Activated CD4-positive, alpha-beta T cell treated with anti-CD3 and anti-CD28 coated beads for 36 hours (primary cell): ENCODE results near the gene C5AR2. TPM values are rescaled to one million over a fixed set of nuclear protein-coding genes. Genes with fewer than 3 reads are reported as not detected.

Experiments used
- ATAC-seq: fragments of 200-7000 bp; cut with Tn5 transposase; one replicate; pipeline ENCODE4 v1.10.0; 2021; ENCODE audit warnings: mild to moderate bottlenecking, moderate library complexity
- CTCF ChIA-PET: fragments of 350-600 bp; sonication (Branson Sonifier 250); formaldehyde crosslinking; loops from one replicate; lab custom pipeline; 2021; ENCODE audit warnings: antibody characterized with exemption; lab: Charles Lee
- POLR2A ChIA-PET: fragments of 350-600 bp; sonication (Branson Sonifier 250); formaldehyde crosslinking; loops from one replicate; lab custom pipeline; 2021; ENCODE audit warnings: antibody characterized with exemption, inconsistent platforms; lab: Charles Lee
- DNase-seq: peaks from one replicate; pipeline ENCODE4 v3.0.0-alpha.2; 2020
- H3K27ac Mint-ChIP-seq: one replicate; pipeline ENCODE4 v1.8.0; 2021; ENCODE audit warnings: mixed read lengths
- H3K27me3 Mint-ChIP-seq: one replicate; pipeline ENCODE4 v1.8.0; 2021; ENCODE audit warnings: mixed read lengths
- H3K36me3 Mint-ChIP-seq: one replicate; pipeline ENCODE4 v1.8.0; 2021; ENCODE audit warnings: low read depth, mixed read lengths
- H3K4me1 Mint-ChIP-seq: one replicate; pipeline ENCODE4 v1.8.0; 2021; ENCODE audit warnings: mixed read lengths
- H3K4me3 Mint-ChIP-seq: one replicate; pipeline ENCODE4 v1.8.0; 2021; ENCODE audit warnings: mild to moderate bottlenecking, moderate library complexity, mixed read lengths
- H3K9me3 Mint-ChIP-seq: one replicate; pipeline ENCODE4 v1.8.0; 2021; ENCODE audit warnings: low read depth, mixed read lengths
- intact Hi-C, 2 experiments: fragments of 100-400 bp; cut with DNase I in 1 of 2; cut with micrococcal nuclease in 1 of 2; formaldehyde crosslinking; loops; one replicate each; pipeline versions ENCODE4 v1.14.2 to v1.15.1; 2022 to 2024; cut with DNase I, micrococcal nuclease
- total RNA-seq, 2 experiments: library from RNA; stranded (reverse); gene quantifications; one replicate each; pipeline ENCODE4 v1.2.3, GENCODE V29; 2021

C5AR2 gene
- total RNA-seq, 2 experiments from 2014 or later, result not detected

GRCh38 chr19:47390533-47391488 is 58.8 kb downstream of the C5AR2 start:
- Mint-ChIP-seq H3K27ac (no peak overlapping the region), H3K4me3 (no peak overlapping the region), H3K9me3 (no peaks in the 10 kb centered on the region), H3K27me3 (no peaks in the 10 kb centered on the region), H3K36me3 (no peaks in the 10 kb centered on the region), H3K4me1 (no peaks in the 10 kb centered on the region)
- no peak for ATAC-seq
- intact Hi-C loops, result loop anchor here (1.0 to 5.0 kb wide), 3 partner anchors 36 to 109 kb away; no protein-coding TSS in a partner anchor
- CTCF ChIA-PET, result interaction anchor here (0.5 to 3.7 kb wide), 17 partner anchors 8 to 354 kb away, joined by 3 to 40 read pairs (median 3); partner anchors contain the start of genes DHX34 and NOP53
- no peak for DNase-seq
- POLR2A ChIA-PET, result no interaction called here

DNA sequence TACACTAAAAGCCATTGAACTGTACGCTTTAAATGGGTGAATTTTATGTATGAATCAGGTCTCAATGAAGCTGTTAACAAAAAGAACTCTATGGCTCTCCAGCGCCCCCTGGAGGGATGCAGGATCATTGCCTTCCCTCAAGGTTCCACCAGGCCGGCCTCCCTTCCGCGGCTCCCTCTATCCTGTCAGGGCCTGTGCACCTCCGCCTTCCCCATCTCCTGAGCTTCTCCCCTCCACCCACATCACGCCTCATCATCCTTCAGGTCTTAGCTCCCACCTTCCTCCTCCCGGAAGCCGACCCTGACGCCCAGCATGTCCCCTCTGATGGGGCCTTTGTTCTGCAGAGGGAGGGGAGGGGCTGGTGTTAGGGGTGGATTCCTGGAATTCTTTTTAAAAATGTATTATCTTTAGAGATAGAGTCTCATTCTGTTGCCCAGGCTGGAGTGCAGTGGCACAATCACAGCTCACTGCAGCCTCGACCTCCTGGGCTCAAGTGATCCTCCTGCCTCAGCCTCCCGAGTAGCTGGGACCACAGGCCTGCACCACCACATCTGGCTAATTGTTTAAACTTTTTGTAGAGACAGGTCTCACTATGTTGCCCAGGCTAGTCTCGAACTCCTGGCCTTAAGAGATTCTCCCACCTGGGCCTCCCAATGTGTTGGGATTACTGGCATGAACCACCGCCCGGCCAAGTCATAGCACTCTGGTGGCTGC is 59.7 kb downstream of the C5AR2 start:
- Mint-ChIP-seq H3K9me3 (no peaks in the 10 kb centered on the region), H3K4me3 (no peak overlapping the region), H3K36me3 (no peaks in the 10 kb centered on the region), H3K27me3 (no peaks in the 10 kb centered on the region), H3K4me1 (no peaks in the 10 kb centered on the region), H3K27ac (no peak overlapping the region)
- intact Hi-C loops, result loop anchor here (1.0 to 5.0 kb wide), 3 partner anchors 35 to 109 kb away; no protein-coding TSS in a partner anchor
- CTCF ChIA-PET, result interaction anchor here (0.5 to 3.7 kb wide), 18 partner anchors 9 to 353 kb away, joined by 3 to 40 read pairs (median 4); partner anchors contain the start of genes DHX34 and NOP53
- POLR2A ChIA-PET, result no interaction called here
- peak; percentile 95 for ATAC-seq
- DNase-seq, result peak; percentile 92

Other genes starting within 250 kb of the C5AR2 start
- 100 to 1,000 TPM in 1 of 2 experiments, 10 to 100 TPM in 1; 88.6 to 128 TPM for gene ZC3H4, start 218.4 kb upstream of the C5AR2 start, total RNA-seq
- 100 to 1,000 TPM; 143 to 156 TPM for gene SAE1, start 201.3 kb upstream of the C5AR2 start, total RNA-seq
- gene BBC3, start 101.0 kb upstream of the C5AR2 start, total RNA-seq, result 10 to 100 TPM in 1 of 2 experiments, 1 to 10 TPM in 1; 8.1 to 12.0 TPM
- 10 to 100 TPM; 22.4 to 30.6 TPM for gene CCDC9, start 75.7 kb upstream of the C5AR2 start, total RNA-seq
- gene INAFM1, start 57.3 kb upstream of the C5AR2 start, total RNA-seq, result 10 to 100 TPM; 11.7 to 13.2 TPM
- gene C5AR1, start 22.3 kb upstream of the C5AR2 start, total RNA-seq, result under 1 TPM; 0.41 to 0.79 TPM
- gene DHX34, start 17.1 kb downstream of the C5AR2 start, total RNA-seq, result 10 to 100 TPM; 15.4 to 17.9 TPM
- under 1 TPM in 1 of 2 experiments, not detected in 1; 0.28 TPM for gene MEIS3, start 87.4 kb downstream of the C5AR2 start, total RNA-seq
- under 1 TPM; 0.11 to 0.23 TPM for gene SLC8A2, start 139.7 kb downstream of the C5AR2 start, total RNA-seq
- gene KPTN, start 152.0 kb downstream of the C5AR2 start, total RNA-seq, result 10 to 100 TPM in 1 of 2 experiments, 1 to 10 TPM in 1; 9.7 to 10.5 TPM
- 10 to 100 TPM; 54.2 to 68.8 TPM for gene NAPA, start 182.9 kb downstream of the C5AR2 start, total RNA-seq
- under 1 TPM; 0.11 to 0.14 TPM for gene ZNF541, start 241.0 kb downstream of the C5AR2 start, total RNA-seq